Activated T-cell treated with anti-CD3 and anti-CD28 coated beads, Interleukin-2, amount 50 U/mL, for 72 hours (primary cell): ENCODE measurements around the gene HIPK1. TPM values are rescaled to one million over a fixed set of nuclear protein-coding genes. Genes with fewer than 3 reads are reported as not detected.

Experiments
- ATAC-seq, 2 donors: fragments of 150-1000 bp; cut with Tn5 transposase; replicated peaks in 1 of 2; 2 replicates each; pipeline ENCODE4 v1.10.0; 2021; ENCODE audit warnings: moderate library complexity in 2 of 2, mild to moderate bottlenecking in 1 of 2
- DNase-seq, 2 donors: peaks; one replicate each; pipeline ENCODE4 v3.0.0; 2021 to 2022; ENCODE audit warnings: mixed read lengths in 1 of 2
- H3K27ac Mint-ChIP-seq: one replicate; pipeline ENCODE4 v1.8.0; 2022; ENCODE audit warnings: mild to moderate bottlenecking, moderate library complexity, mixed read lengths
- H3K27me3 Mint-ChIP-seq: one replicate; pipeline ENCODE4 v1.8.0; 2022; ENCODE audit warnings: low read depth, mixed read lengths
- H3K36me3 Mint-ChIP-seq, 2 donors: one replicate each; pipeline ENCODE4 v1.8.0; 2022; ENCODE audit warnings: mixed read lengths in 2 of 2, mild to moderate bottlenecking in 1 of 2; ENCODE audit not compliant: insufficient read depth in 2 of 2
- H3K4me1 Mint-ChIP-seq: one replicate; pipeline ENCODE4 v1.8.0; 2022; ENCODE audit warnings: low read depth, mixed read lengths
- H3K4me3 Mint-ChIP-seq, 2 donors: one replicate each; pipeline ENCODE4 v1.8.0; 2022; ENCODE audit warnings: mild to moderate bottlenecking in 2 of 2, mixed read lengths in 2 of 2, moderate library complexity in 2 of 2
- H3K9me3 Mint-ChIP-seq, 2 donors: one replicate each; pipeline ENCODE4 v1.8.0; 2022; ENCODE audit warnings: mixed read lengths in 2 of 2
- total RNA-seq, 2 donors: library from RNA; stranded (reverse); gene quantifications; one replicate each; pipeline ENCODE4 v1.2.3, GENCODE V29; 2022

Gene HIPK1
- total RNA-seq, 2 donors from 2014 or later = 74.4 to 75.6 TPM

GRCh38 chr1:113924473-113924872, 4.7 kb upstream of the HIPK1 start:
- no peak overlapping the region for H3K27ac Mint-ChIP-seq
- DNase-seq = no peak
- ATAC-seq = no peak
- H3K36me3 Mint-ChIP-seq = peaks cover 0 to 2% of the 10 kb centered on the region in 2 donors
- H3K9me3 Mint-ChIP-seq = no peaks in the 10 kb centered on the region
- peaks cover 21% of the 10 kb centered on the region for H3K4me1 Mint-ChIP-seq
- no peak overlapping the region for H3K4me3 Mint-ChIP-seq
- no peaks in the 10 kb centered on the region for H3K27me3 Mint-ChIP-seq

- no peaks in the 10 kb centered on the region for H3K9me3 Mint-ChIP-seq
- peak overlapping the region; percentile 94 for H3K27ac Mint-ChIP-seq
- DNase-seq = no peak
- peaks cover 5 to 6% of the 10 kb centered on the region in 2 donors for H3K36me3 Mint-ChIP-seq
- peak overlapping the region; percentile 92 to 94 for H3K4me3 Mint-ChIP-seq
- peaks cover 53% of the 10 kb centered on the region for H3K4me1 Mint-ChIP-seq
- H3K27me3 Mint-ChIP-seq = no peaks in the 10 kb centered on the region
- no peak for ATAC-seq
Observed at GRCh38 chr1:113928187-113928930, 765 bp upstream of the HIPK1 start.

DNA sequence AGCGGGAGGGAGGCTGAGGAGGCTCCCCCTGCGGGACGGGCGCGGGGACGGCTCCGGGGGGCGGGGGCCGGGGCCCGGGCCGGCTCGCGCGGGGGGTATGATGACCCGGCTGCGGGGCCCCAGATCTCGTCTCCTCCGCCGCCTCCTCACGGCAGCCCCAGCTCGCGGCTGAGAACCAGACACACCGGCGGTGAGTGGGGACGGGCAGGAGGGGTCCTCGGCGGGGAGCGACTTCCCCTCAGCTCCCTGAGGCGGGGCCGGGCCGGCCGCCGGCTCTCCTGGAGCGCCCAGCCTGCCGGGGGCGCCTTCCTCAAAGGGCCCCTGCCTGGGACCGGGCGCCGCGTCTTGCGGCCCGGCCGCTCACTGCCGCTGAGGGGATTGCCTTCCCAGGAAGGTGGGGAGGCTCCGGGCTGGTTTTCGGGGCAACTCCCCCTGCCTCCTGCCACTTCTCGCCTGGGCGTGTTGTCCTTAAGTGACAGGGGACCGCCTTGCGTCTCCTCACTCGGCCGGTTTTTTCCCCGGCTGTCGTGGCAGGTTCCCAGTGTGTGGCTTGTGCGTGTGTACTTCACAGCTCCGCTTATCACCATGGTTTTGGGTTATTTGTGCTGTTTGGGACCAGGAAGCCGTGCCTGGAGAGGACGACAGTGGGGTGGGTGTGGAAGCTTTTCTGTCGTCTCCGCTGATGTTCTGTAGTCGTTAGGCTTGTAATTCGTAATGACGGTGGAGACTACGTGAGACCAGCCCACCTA, 800 bp downstream of the HIPK1 start:
- peaks cover 56% of the 10 kb centered on the region for H3K4me1 Mint-ChIP-seq
- H3K27ac Mint-ChIP-seq = peak overlapping the region; percentile 97
- H3K27me3 Mint-ChIP-seq = no peaks in the 10 kb centered on the region
- ATAC-seq (peak; percentile 44 to 59), DNase-seq (peak; percentile 62 to 76)
- H3K4me3 Mint-ChIP-seq = peak overlapping the region; percentile 83 to 95
- H3K36me3 Mint-ChIP-seq = peaks cover 5 to 9% of the 10 kb centered on the region in 2 donors
- H3K9me3 Mint-ChIP-seq = no peaks in the 10 kb centered on the region

- Mint-ChIP-seq H3K27ac (peak overlapping the region; percentile 97), H3K27me3 (no peaks in the 10 kb centered on the region), H3K4me3 (peak overlapping the region; percentile 83 to 95), H3K36me3 (peaks cover 7 to 15% of the 10 kb centered on the region in 2 donors), H3K4me1 (peaks cover 62% of the 10 kb centered on the region), H3K9me3 (no peaks in the 10 kb centered on the region)
- DNase-seq (peak; percentile 72 to 78), ATAC-seq (peak; percentile 59 to 60)
Observed at GRCh38 chr1:113930499-113931161, 1.5 kb downstream of the HIPK1 start.

DNA sequence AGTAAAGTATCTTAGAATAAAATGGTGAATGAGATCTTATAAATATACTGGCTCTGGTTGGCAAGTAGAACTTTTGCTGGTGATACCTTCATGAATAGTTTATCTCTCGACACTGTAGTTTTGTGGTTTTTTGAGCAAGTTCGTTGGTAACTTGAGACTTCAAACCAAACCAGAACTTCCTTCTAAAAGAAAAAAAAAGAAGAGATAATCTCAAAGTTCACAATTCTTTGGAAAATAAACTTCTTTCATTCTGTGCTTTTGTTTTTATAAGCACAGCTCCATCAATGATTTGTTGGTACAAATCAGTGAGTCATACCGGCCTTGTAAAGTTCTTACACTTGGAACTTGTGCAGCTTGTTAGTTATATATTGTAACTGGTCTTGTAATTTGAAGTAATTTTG, 2.3 kb downstream of the HIPK1 start:
- H3K9me3 Mint-ChIP-seq = no peaks in the 10 kb centered on the region
- peak overlapping the region; percentile 83 to 95 for H3K4me3 Mint-ChIP-seq
- no peaks in the 10 kb centered on the region for H3K27me3 Mint-ChIP-seq
- H3K4me1 Mint-ChIP-seq = peaks cover 70% of the 10 kb centered on the region
- DNase-seq (no peak), ATAC-seq (no peak)
- peaks cover 7 to 15% of the 10 kb centered on the region in 2 donors for H3K36me3 Mint-ChIP-seq
- peak overlapping the region; percentile 97 for H3K27ac Mint-ChIP-seq

DNA sequence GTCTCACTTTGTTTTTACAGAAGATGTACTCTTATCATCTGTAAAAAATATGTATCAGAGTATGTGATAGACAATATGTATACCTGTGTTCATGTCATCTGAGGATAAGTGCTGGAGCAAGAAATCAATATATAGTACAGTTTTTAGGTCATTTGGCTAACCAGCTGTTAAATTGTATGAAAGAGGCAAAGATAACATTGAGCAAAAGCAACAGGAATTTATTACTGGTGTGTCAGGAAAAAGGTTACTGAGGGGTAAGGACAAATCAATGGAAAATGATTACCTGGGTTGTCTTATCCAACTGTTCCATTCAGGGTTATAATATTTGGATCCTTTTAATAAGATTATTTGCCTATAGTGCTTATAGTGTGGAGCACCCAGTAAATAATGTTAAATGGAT, 4.9 kb downstream of the HIPK1 start:
- H3K4me3 Mint-ChIP-seq = peak overlapping the region; percentile 83 to 95

GRCh38 chr1:113934511-113935055, 5.5 kb downstream of the HIPK1 start:
- Mint-ChIP-seq H3K27ac (peak overlapping the region; percentile 76), H3K9me3 (no peaks in the 10 kb centered on the region), H3K4me3 (peak overlapping the region; percentile 83 to 95), H3K36me3 (peaks cover 5 to 15% of the 10 kb centered on the region in 2 donors), H3K4me1 (peaks cover 91% of the 10 kb centered on the region), H3K27me3 (no peaks in the 10 kb centered on the region)
- DNase-seq = no peak
- no peak for ATAC-seq

More for the DNA sequence above, 4.9 kb downstream of the HIPK1 start:
- H3K27ac Mint-ChIP-seq = peak overlapping the region; percentile 97
- ATAC-seq = no peak
- peaks cover 85% of the 10 kb centered on the region for H3K4me1 Mint-ChIP-seq
- H3K9me3 Mint-ChIP-seq = no peaks in the 10 kb centered on the region
- no peak for DNase-seq
- no peaks in the 10 kb centered on the region for H3K27me3 Mint-ChIP-seq
- H3K36me3 Mint-ChIP-seq = peaks cover 7 to 15% of the 10 kb centered on the region in 2 donors

DNA sequence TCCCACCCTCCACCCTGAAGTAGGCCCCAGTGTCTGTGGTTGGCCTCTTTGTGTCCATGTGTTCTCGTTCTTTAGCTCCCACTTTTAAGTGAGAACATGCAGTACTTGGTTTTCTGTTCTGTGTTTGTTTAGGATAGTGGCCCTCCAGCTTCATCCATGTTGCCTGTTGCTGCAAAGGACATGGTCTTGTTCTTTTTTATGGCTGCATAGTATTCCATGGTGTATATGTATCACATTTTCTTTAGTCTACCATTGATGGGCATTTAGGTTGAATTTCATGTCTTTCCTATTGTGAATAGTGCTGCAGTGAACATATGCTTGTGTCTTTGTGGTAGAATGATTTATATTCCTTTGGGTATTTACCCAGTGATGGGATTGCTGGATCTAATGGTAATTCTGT, 6.1 kb downstream of the HIPK1 start:
- Mint-ChIP-seq H3K9me3 (no peaks in the 10 kb centered on the region), H3K36me3 (peaks cover 4 to 15% of the 10 kb centered on the region in 2 donors), H3K27me3 (no peaks in the 10 kb centered on the region), H3K27ac (peak overlapping the region; percentile 84), H3K4me1 (peaks cover 96% of the 10 kb centered on the region), H3K4me3 (peak overlapping the region in 1 of 2 donors; percentile 65)
- DNase-seq (no peak), ATAC-seq (no peak)

DNA sequence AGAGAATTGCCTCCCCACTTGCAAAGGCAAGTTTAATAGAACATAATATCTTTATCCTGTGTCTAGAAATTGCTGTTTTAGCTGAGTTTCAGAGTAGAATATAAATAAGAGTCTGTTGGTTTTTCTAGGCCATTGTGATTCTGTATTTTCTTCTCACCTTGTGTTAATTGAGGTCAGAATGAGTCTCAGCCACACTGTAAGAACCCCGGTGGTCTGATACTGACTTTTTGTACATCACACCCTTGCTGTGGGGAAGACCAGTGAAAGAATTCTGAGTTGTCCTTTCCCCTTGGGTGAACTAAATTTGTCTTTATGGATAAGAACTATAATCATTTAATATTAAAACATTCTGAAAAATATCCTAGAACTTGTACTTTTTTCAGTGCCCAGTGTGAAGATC, 6.8 kb downstream of the HIPK1 start:
- Mint-ChIP-seq H3K4me3 (peak overlapping the region; percentile 31 to 65), H3K27ac (peak overlapping the region; percentile 84), H3K36me3 (peaks cover 6 to 21% of the 10 kb centered on the region in 2 donors), H3K27me3 (no peaks in the 10 kb centered on the region), H3K4me1 (peaks cover 96% of the 10 kb centered on the region), H3K9me3 (no peaks in the 10 kb centered on the region)
- ATAC-seq (no peak), DNase-seq (no peak)

DNA sequence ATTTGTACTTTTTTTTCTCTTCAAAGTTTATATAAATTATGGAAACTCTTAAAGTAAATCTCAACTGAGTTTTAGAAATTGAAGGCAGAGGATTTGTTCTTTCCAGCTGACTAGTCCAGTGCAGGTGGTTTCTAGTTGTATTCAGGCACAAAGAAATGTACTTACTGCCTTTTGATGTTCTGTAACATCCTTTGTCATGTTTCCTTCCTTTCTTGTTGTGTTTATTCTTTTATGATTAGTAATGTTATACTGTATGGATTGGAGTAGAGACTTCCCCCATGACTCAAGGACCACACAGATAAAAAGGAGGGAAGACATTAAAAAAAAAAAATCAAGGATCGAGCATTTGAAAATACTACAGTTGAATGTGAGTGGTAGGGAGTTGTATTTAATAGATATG, 8.0 kb downstream of the HIPK1 start:
- H3K4me3 Mint-ChIP-seq = peak overlapping the region; percentile 47 to 77
- peak overlapping the region; percentile 95 for H3K27ac Mint-ChIP-seq
- H3K36me3 Mint-ChIP-seq = peaks cover 6 to 22% of the 10 kb centered on the region in 2 donors
- no peaks in the 10 kb centered on the region for H3K9me3 Mint-ChIP-seq
- H3K27me3 Mint-ChIP-seq = no peaks in the 10 kb centered on the region
- no peak for ATAC-seq
- DNase-seq = no peak
- H3K4me1 Mint-ChIP-seq = peaks cover 93% of the 10 kb centered on the region

- Mint-ChIP-seq H3K4me3 (peak overlapping the region; percentile 77 to 81), H3K36me3 (peaks cover 7 to 22% of the 10 kb centered on the region in 2 donors)
- no peak for ATAC-seq
Observed at GRCh38 chr1:113938192-113938591, 9.1 kb downstream of the HIPK1 start.

DNA sequence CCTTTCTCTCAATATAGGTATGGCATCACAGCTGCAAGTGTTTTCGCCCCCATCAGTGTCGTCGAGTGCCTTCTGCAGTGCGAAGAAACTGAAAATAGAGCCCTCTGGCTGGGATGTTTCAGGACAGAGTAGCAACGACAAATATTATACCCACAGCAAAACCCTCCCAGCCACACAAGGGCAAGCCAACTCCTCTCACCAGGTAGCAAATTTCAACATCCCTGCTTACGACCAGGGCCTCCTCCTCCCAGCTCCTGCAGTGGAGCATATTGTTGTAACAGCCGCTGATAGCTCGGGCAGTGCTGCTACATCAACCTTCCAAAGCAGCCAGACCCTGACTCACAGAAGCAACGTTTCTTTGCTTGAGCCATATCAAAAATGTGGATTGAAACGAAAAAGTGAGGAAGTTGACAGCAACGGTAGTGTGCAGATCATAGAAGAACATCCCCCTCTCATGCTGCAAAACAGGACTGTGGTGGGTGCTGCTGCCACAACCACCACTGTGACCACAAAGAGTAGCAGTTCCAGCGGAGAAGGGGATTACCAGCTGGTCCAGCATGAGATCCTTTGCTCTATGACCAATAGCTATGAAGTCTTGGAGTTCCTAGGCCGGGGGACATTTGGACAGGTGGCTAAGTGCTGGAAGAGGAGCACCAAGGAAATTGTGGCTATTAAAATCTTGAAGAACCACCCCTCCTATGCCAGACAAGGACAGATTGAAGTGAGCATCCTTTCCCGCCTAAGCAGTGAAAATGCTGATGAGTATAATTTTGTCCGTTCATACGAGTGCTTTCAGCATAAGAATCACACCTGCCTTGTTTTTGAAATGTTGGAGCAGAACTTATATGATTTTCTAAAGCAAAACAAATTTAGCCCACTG, 11.5 kb downstream of the HIPK1 start:
- Mint-ChIP-seq H3K27me3 (no peaks in the 10 kb centered on the region), H3K36me3 (peaks cover 15 to 29% of the 10 kb centered on the region in 2 donors), H3K9me3 (peaks cover 0 to 2% of the 10 kb centered on the region in 2 donors), H3K4me3 (peak overlapping the region; percentile 81 to 92), H3K4me1 (peaks cover 85% of the 10 kb centered on the region), H3K27ac (peak overlapping the region; percentile 90)
- DNase-seq (peak; percentile 70 to 73), ATAC-seq (peak; percentile 82 to 85)

More at GRCh38 chr1:113938192-113938591, 9.1 kb downstream of the HIPK1 start:
- Mint-ChIP-seq H3K27me3 (no peaks in the 10 kb centered on the region), H3K9me3 (no peaks in the 10 kb centered on the region), H3K27ac (peak overlapping the region; percentile 25), H3K4me1 (peaks cover 89% of the 10 kb centered on the region)
- DNase-seq = no peak
